Measurements from ENCODE around the gene NPPB. TPM values are rescaled to one million over a fixed set of nuclear protein-coding genes. Genes with fewer than 3 reads are reported as not detected.
A peak's percentile ranks its signal among the peaks of the same experiment; 100 is the strongest.
"Not testable (repeated sequence)": the region's sequence is repeated elsewhere in the genome, so short reads cannot be mapped to it uniquely, and the experiment has no call there.

NPPB gene
- total and polyA plus RNA-seq, 9 of the 15 experiments (the other 6 are each of a cell fraction or from before 2014, with no cell fraction given) = not detected

DNA sequence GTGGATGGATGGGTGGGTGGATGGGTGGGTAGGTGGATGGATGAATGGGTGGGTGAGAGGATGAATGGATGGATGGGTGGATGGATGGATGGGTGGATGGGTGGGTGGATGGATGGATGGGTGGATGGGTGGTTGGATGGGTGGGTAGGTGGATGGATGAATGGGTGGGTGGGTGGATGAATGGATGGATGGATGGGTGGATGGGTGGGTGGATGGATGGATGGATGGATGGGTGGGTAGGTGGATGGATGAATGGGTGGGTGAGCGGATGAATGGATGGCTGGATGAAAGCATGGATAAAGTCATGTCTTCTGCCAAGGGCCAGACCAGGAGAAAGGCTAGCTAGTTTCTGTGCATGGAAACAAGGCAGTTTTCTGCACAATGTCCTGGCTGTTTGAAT lies 35.8 kb upstream of the NPPB start:
- H2AFZ ChIP-seq (ENCODE audit: low read depth, low read length); DNase-seq (ENCODE audit: extremely low read depth in 1 of 4, low spot score in 3 of 4); H3K4me3 ChIP-seq; H3K27ac ChIP-seq (ENCODE audit: extremely low read depth, low read depth, low read length); H4K20me1 ChIP-seq (replicated peaks; ENCODE audit: control insufficient read depth, insufficient read depth, low read length); in situ Hi-C loops (cut with MboI); FAIRE-seq; H3K4me2 ChIP-seq (ENCODE audit: insufficient read depth, low read length); ATAC-seq; BruUV-seq (replicated peaks); H3K36me3 ChIP-seq (ENCODE audit: control insufficient read depth, insufficient read depth, low read length); H3K9ac ChIP-seq (ENCODE audit: insufficient read depth in 1 of 2, low read depth in 2 of 2, low read length in 2 of 2); H3K9me1 ChIP-seq (ENCODE audit: control insufficient read depth, insufficient read depth, low read length); H3K9me3 ChIP-seq (replicated peaks; ENCODE audit: control insufficient read depth, insufficient read depth, low read depth, low read length); H3K79me2 ChIP-seq (ENCODE audit: control insufficient read depth, insufficient read depth, low read length): not testable (repeated sequence)
- intact Hi-C loops (cut with micrococcal nuclease) = loop anchor here (1.0 to 2.0 kb wide), 3 partner anchors 30 to 56 kb away; no protein-coding TSS in a partner anchor
- WGBS (ENCODE audit: insufficient coverage, low coverage, missing lambda C conversion rate) = no CpG with 5 or more reads among the region's 1 CpG
- TF ChIP-seq CREBBP (IDR thresholded peaks at IDR 0.05; ENCODE audit: low read depth, low read length) = peak; percentile 21
- Histone ChIP-seq H3K4me1 (replicated peaks in 1 of 2; ENCODE audit: control insufficient read depth in 2 of 2, insufficient read depth in 2 of 2, low read length in 2 of 2) (peaks cover 6 to 24% of the 10 kb centered on the region in 2 experiments; a peak in 4 of 5 replicates), H3K27me3 (ENCODE audit: control insufficient read depth in 2 of 2, insufficient read depth in 2 of 2, low read length in 2 of 2) (peaks cover 14 to 15% of the 10 kb centered on the region in 2 experiments)
- POLR2A ChIA-PET = interaction anchor here (1.0 to 7.8 kb wide), 2 partner anchors 14 to 53 kb away, joined by 4 to 93 read pairs; no protein-coding TSS in a partner anchor
- CTCF ChIA-PET (ENCODE audit: low intra/inter-chr PET ratio) = interaction anchor here (0.6 to 6.9 kb wide), 7 partner anchors 13 to 228 kb away, joined by 3 to 93 read pairs (median 4); no protein-coding TSS in a partner anchor

DNA sequence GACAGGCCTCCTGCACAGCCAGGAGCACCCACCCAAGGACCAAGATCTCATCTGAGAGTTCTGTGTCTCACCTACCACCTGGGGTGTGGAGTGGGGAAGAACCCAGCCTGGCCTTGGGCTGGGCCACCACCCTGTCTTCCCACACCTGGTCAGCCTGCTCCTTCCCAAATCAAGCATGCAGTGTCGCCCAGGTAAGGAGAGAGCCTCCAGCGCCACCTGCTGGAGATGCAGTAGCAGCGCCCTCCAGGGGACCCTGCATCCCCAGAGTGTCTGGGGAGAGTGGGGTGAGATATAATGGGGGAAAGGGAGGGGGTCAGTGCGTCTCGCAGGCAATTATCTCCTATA lies 35.1 kb upstream of the NPPB start:
- DNase-seq (ENCODE audit: extremely low read depth in 1 of 4, low spot score in 3 of 4) = peak; percentile 88 to 94 (median 93)
- H3K4me1 ChIP-seq (replicated peaks in 1 of 2; ENCODE audit: control insufficient read depth in 2 of 2, insufficient read depth in 2 of 2, low read length in 2 of 2) = peaks cover 6 to 24% of the 10 kb centered on the region in 2 experiments; a peak in 4 of 5 replicates
- no peak overlapping the region for H3K9ac ChIP-seq (ENCODE audit: insufficient read depth in 1 of 2, low read depth in 2 of 2, low read length in 2 of 2)
- no peaks in the 10 kb centered on the region for H3K79me2 ChIP-seq (ENCODE audit: control insufficient read depth, insufficient read depth, low read length)
- no TSS peak for BruUV-seq (replicated peaks)
- H3K4me2 ChIP-seq (ENCODE audit: insufficient read depth, low read length) = no peak overlapping the region
- no peaks in the 10 kb centered on the region for H3K36me3 ChIP-seq (ENCODE audit: control insufficient read depth, insufficient read depth, low read length)
- H3K4me3 ChIP-seq = no peak overlapping the region
- CTCF ChIA-PET (ENCODE audit: low intra/inter-chr PET ratio) = interaction anchor here (0.6 to 6.9 kb wide), 8 partner anchors 14 to 244 kb away, joined by 3 to 93 read pairs (median 4); no protein-coding TSS in a partner anchor
- H3K9me1 ChIP-seq (ENCODE audit: control insufficient read depth, insufficient read depth, low read length) = no peaks in the 10 kb centered on the region
- peaks cover 8 to 9% of the 10 kb centered on the region in 2 experiments; a peak in 4 of 5 replicates for H3K27me3 ChIP-seq (ENCODE audit: control insufficient read depth in 2 of 2, insufficient read depth in 2 of 2, low read length in 2 of 2)
- H4K20me1 ChIP-seq (replicated peaks; ENCODE audit: control insufficient read depth, insufficient read depth, low read length) = no peaks in the 10 kb centered on the region
- WGBS (ENCODE audit: insufficient coverage, low coverage, missing lambda C conversion rate) = 0% methylated on average over 5 of the region's 5 CpGs
- POLR2A ChIA-PET = interaction anchor here (0.9 to 7.8 kb wide), 3 partner anchors 11 to 41 kb away, joined by 3 to 93 read pairs (median 6); no protein-coding TSS in a partner anchor
- no peak overlapping the region for H3K27ac ChIP-seq (ENCODE audit: extremely low read depth, low read depth, low read length)
- H3K9me3 ChIP-seq (replicated peaks; ENCODE audit: control insufficient read depth, insufficient read depth, low read depth, low read length) = no peaks in the 10 kb centered on the region
- H2AFZ ChIP-seq (ENCODE audit: low read depth, low read length) = no peak overlapping the region
- FAIRE-seq = peak; percentile 88
- ATAC-seq = peak; percentile 98
- intact Hi-C loops (cut with micrococcal nuclease) (loop anchor here (1.0 to 2.0 kb wide), 4 partner anchors 12 to 56 kb away; no protein-coding TSS in a partner anchor), in situ Hi-C loops (cut with MboI) (no loop called here)
- TF ChIP-seq RAD21 (CRISPR knock-in tag; conservative IDR thresholded peaks at IDR 0.05 in 1 of 2, IDR thresholded peaks at IDR 0.05 in 1 of 2) (peak; percentile 97 to 100), ARID2 (IDR thresholded peaks at IDR 0.05) (peak; percentile 98), SRF (CRISPR knock-in tag; IDR thresholded peaks at IDR 0.05) (peak in 1 of 2 experiments; percentile 67; a peak in 2 of 4 replicates), SIN3A (IDR thresholded peaks at IDR 0.05; ENCODE audit: borderline replicate concordance in 2 of 2, control insufficient read depth in 1 of 2, low read depth in 2 of 2, low read length in 2 of 2) (no peak), EHMT2 (IDR thresholded peaks at IDR 0.05) (no peak), ZBED1 (IDR thresholded peaks at IDR 0.05) (0 out of 2 replicates have a peak, but pooled peaks have one; percentile 46)
- TF ChIP-seq, protein P1, sequence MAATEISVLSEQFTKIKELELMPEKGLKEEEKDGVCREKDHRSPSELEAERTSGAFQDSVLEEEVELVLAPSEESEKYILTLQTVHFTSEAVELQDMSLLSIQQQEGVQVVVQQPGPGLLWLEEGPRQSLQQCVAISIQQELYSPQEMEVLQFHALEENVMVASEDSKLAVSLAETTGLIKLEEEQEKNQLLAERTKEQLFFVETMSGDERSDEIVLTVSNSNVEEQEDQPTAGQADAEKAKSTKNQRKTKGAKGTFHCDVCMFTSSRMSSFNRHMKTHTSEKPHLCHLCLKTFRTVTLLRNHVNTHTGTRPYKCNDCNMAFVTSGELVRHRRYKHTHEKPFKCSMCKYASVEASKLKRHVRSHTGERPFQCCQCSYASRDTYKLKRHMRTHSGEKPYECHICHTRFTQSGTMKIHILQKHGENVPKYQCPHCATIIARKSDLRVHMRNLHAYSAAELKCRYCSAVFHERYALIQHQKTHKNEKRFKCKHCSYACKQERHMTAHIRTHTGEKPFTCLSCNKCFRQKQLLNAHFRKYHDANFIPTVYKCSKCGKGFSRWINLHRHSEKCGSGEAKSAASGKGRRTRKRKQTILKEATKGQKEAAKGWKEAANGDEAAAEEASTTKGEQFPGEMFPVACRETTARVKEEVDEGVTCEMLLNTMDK (IDR thresholded peaks at IDR 0.05; ENCODE audit: borderline replicate concordance, insufficient read depth, low read depth, low read length, poor library complexity, severe bottlenecking) = peak; percentile 33
- TF ChIP-seq, protein P2, sequence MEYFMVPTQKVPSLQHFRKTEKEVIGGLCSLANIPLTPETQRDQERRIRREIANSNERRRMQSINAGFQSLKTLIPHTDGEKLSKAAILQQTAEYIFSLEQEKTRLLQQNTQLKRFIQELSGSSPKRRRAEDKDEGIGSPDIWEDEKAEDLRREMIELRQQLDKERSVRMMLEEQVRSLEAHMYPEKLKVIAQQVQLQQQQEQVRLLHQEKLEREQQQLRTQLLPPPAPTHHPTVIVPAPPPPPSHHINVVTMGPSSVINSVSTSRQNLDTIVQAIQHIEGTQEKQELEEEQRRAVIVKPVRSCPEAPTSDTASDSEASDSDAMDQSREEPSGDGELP (CRISPR knock-in tag; IDR thresholded peaks at IDR 0.05; ENCODE audit: borderline replicate concordance) = peak; percentile 34; the same call in 1 of the 2 replicates

Measured in K562 (cell line).